ENCODE data around the gene NPFFR2. TPM values are rescaled to one million over a fixed set of nuclear protein-coding genes. Genes with fewer than 3 reads are reported as not detected.

NPFFR2 gene
- total RNA-seq, 1 experiment from 2014 or later, result not detected

DNA sequence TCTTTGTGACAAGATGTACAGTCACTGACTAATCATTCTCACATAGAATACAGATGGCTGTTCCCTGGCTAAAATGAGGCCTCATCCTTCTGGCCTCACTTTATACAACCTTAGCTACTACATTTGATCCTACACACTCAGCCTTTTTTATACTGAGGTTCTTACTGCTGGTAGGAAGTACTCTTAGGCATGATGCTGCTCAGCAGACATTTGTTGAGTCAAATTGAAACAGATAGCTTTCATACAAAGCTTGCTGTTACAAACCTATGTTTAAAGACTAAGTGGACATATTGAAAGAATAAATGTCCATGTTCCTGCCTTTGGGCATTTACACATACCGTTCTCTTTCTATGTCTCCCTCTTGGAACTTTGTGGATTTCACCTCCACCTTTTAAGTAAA, 154.9 kb downstream of the NPFFR2 start:
- no TSS peak for BruUV-seq (replicated peaks)
- ATAC-seq, result no peak
- Histone ChIP-seq H3K9me3 (ENCODE audit: control insufficient read depth in 1 of 2, insufficient read depth in 1 of 2, low read depth in 1 of 2, low read length in 2 of 2) (no peaks in the 10 kb centered on the region; a peak in 2 of 4 replicates), H4K20me1 (ENCODE audit: insufficient read depth) (no peaks in the 10 kb centered on the region; the same call in 1 of the 2 replicates), H3K9me2 (ENCODE audit: insufficient read depth) (no peaks in the 10 kb centered on the region), H2AFZ (ENCODE audit: low read depth, low read length, poor library complexity, severe bottlenecking) (no peak overlapping the region), H3K36me3 (ENCODE audit: control insufficient read depth in 1 of 2, insufficient read depth in 2 of 2, low read length in 2 of 2) (no peaks in the 10 kb centered on the region), H3K27ac (ENCODE audit: low read depth, low read length) (no peak overlapping the region), H3K4me2 (ENCODE audit: low read length) (no peak overlapping the region), H3K9ac (ENCODE audit: low read length) (no peak overlapping the region), H3K27me3 (ENCODE audit: insufficient read depth, low read length) (no peaks in the 10 kb centered on the region), H3K79me2 (ENCODE audit: insufficient read depth, low read length) (no peaks in the 10 kb centered on the region), H3K4me1 (ENCODE audit: control insufficient read depth in 1 of 2, insufficient read depth in 2 of 2, low read length in 2 of 2) (no peaks in the 10 kb centered on the region), H3K4me3 (replicated peaks in 1 of 2; ENCODE audit: low read depth in 1 of 2, low read length in 2 of 2) (no peak overlapping the region)
- intact Hi-C loops (cut with micrococcal nuclease), result no loop called here
- TF ChIP-seq, protein P1, sequence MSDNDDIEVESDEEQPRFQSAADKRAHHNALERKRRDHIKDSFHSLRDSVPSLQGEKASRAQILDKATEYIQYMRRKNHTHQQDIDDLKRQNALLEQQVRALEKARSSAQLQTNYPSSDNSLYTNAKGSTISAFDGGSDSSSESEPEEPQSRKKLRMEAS (IDR thresholded peaks at IDR 0.05), result no peak
- TF ChIP-seq, protein P2, sequence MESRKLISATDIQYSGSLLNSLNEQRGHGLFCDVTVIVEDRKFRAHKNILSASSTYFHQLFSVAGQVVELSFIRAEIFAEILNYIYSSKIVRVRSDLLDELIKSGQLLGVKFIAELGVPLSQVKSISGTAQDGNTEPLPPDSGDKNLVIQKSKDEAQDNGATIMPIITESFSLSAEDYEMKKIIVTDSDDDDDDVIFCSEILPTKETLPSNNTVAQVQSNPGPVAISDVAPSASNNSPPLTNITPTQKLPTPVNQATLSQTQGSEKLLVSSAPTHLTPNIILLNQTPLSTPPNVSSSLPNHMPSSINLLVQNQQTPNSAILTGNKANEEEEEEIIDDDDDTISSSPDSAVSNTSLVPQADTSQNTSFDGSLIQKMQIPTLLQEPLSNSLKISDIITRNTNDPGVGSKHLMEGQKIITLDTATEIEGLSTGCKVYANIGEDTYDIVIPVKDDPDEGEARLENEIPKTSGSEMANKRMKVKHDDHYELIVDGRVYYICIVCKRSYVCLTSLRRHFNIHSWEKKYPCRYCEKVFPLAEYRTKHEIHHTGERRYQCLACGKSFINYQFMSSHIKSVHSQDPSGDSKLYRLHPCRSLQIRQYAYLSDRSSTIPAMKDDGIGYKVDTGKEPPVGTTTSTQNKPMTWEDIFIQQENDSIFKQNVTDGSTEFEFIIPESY (IDR thresholded peaks at IDR 0.05; ENCODE audit: extremely low read depth, insufficient replicate concordance, low read length), result no peak
- TF ChIP-seq ZFX (IDR thresholded peaks at IDR 0.05) (no peak), EZH2phosphoT487 (IDR thresholded peaks at IDR 0.05; ENCODE audit: borderline replicate concordance) (no peak), SRF (IDR thresholded peaks at IDR 0.05; ENCODE audit: low read depth) (no peak), ELF1 (IDR thresholded peaks at IDR 0.05; ENCODE audit: borderline replicate concordance, low read depth) (no peak), JUND (IDR thresholded peaks at IDR 0.05) (no peak)
- ChIA-PET POLR2A (no interaction called here), RAD21 (ENCODE audit: low non-redundant PET in 1 of 2, low total read pairs in 2 of 2, uncharacterized antibody in 2 of 2, unreplicated experiment in 2 of 2) (no interaction called here), CTCF (no interaction called here)
- no peak for DNase-seq (ENCODE audit: low read depth, low spot score)

DNA sequence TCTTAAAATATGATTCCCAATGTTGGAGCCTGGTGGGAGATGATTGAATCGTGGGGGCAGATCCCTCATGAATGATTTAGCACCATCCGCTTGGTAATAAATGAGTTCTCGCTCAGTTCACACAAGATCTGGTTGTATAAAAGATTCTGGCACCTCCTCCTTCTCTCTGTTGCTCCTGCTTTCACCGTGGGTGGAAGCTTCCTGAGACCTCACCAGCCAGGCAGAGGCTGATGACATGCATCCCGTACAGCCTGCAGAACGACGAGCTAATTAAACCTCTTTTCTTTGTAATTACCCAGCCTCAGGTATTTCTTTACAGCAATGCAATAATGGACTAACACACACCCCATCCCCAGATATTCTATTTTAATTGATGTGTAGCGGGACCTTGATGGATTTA, 162.2 kb downstream of the NPFFR2 start:
- ChIA-PET POLR2A (no interaction called here), RAD21 (ENCODE audit: low non-redundant PET in 1 of 2, low total read pairs in 2 of 2, uncharacterized antibody in 2 of 2, unreplicated experiment in 2 of 2) (no interaction called here), CTCF (no interaction called here)
- no peak overlapping the region for H3K27ac ChIP-seq (ENCODE audit: low read depth, low read length)
- H3K36me3 ChIP-seq (ENCODE audit: control insufficient read depth in 1 of 2, insufficient read depth in 2 of 2, low read length in 2 of 2), result no peaks in the 10 kb centered on the region
- H3K9ac ChIP-seq (ENCODE audit: low read length), result no peak overlapping the region
- H4K20me1 ChIP-seq (ENCODE audit: insufficient read depth), result no peaks in the 10 kb centered on the region; the same call in 1 of the 2 replicates
- intact Hi-C loops (cut with micrococcal nuclease), result no loop called here
- H3K9me2 ChIP-seq (ENCODE audit: insufficient read depth), result no peaks in the 10 kb centered on the region
- H3K4me3 ChIP-seq (replicated peaks in 1 of 2; ENCODE audit: low read depth in 1 of 2, low read length in 2 of 2), result no peak overlapping the region
- ATAC-seq, result no peak
- no peaks in the 10 kb centered on the region for H3K79me2 ChIP-seq (ENCODE audit: insufficient read depth, low read length)
- no peak overlapping the region for H3K4me2 ChIP-seq (ENCODE audit: low read length)
- no peak for DNase-seq (ENCODE audit: low read depth, low spot score)
- peaks cover 4 to 5% of the 10 kb centered on the region in 2 experiments; a peak in 2 of 4 replicates for H3K9me3 ChIP-seq (ENCODE audit: control insufficient read depth in 1 of 2, insufficient read depth in 1 of 2, low read depth in 1 of 2, low read length in 2 of 2)
- H3K27me3 ChIP-seq (ENCODE audit: insufficient read depth, low read length), result no peaks in the 10 kb centered on the region
- no TSS peak for BruUV-seq (replicated peaks)
- H2AFZ ChIP-seq (ENCODE audit: low read depth, low read length, poor library complexity, severe bottlenecking), result no peak overlapping the region
- no peaks in the 10 kb centered on the region for H3K4me1 ChIP-seq (ENCODE audit: control insufficient read depth in 1 of 2, insufficient read depth in 2 of 2, low read length in 2 of 2)
- TF ChIP-seq, protein P3, sequence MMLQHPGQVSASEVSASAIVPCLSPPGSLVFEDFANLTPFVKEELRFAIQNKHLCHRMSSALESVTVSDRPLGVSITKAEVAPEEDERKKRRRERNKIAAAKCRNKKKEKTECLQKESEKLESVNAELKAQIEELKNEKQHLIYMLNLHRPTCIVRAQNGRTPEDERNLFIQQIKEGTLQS (IDR thresholded peaks at IDR 0.05), result no peak
- TF ChIP-seq ZFX (IDR thresholded peaks at IDR 0.05) (no peak), YY1 (IDR thresholded peaks at IDR 0.05; ENCODE audit: extremely low read depth, insufficient replicate concordance, low read depth, low read length) (no peak), SIN3A (IDR thresholded peaks at IDR 0.05; ENCODE audit: low read depth) (no peak), SP1 (IDR thresholded peaks at IDR 0.05; ENCODE audit: low read depth) (no peak), EZH2 (IDR thresholded peaks at IDR 0.05) (no peak), SRF (IDR thresholded peaks at IDR 0.05; ENCODE audit: low read depth) (no peak), FOSL1 (IDR thresholded peaks at IDR 0.05; ENCODE audit: low read depth) (no peak), CEBPB (IDR thresholded peaks at IDR 0.05; ENCODE audit: low read depth) (no peak)
- TF ChIP-seq, protein P4, sequence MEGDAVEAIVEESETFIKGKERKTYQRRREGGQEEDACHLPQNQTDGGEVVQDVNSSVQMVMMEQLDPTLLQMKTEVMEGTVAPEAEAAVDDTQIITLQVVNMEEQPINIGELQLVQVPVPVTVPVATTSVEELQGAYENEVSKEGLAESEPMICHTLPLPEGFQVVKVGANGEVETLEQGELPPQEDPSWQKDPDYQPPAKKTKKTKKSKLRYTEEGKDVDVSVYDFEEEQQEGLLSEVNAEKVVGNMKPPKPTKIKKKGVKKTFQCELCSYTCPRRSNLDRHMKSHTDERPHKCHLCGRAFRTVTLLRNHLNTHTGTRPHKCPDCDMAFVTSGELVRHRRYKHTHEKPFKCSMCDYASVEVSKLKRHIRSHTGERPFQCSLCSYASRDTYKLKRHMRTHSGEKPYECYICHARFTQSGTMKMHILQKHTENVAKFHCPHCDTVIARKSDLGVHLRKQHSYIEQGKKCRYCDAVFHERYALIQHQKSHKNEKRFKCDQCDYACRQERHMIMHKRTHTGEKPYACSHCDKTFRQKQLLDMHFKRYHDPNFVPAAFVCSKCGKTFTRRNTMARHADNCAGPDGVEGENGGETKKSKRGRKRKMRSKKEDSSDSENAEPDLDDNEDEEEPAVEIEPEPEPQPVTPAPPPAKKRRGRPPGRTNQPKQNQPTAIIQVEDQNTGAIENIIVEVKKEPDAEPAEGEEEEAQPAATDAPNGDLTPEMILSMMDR (IDR thresholded peaks at IDR 0.05 in 2 of 3, conservative IDR thresholded peaks at IDR 0.05 in 1 of 3; ENCODE audit: borderline replicate concordance in 1 of 3, insufficient read depth in 1 of 3, low read depth in 2 of 3, low read length in 2 of 3), result no peak
- TF ChIP-seq, protein P2 (IDR thresholded peaks at IDR 0.05; ENCODE audit: extremely low read depth, insufficient replicate concordance, low read length), result no peak

All from HCT116 (cell line).